HG02870 (cell line): ENCODE data around the gene UNKL.
"Not testable (repeated sequence)": the region's sequence is repeated elsewhere in the genome, so short reads cannot be mapped to it uniquely, and the experiment has no call there.

Experiments
- ATAC-seq: cut with Tn5 transposase; IDR thresholded peaks from one replicate; pipeline ENCODE4 v1.9.1; 2021; ENCODE audit warnings: mild to moderate bottlenecking, moderate library complexity; ENCODE audit not compliant: unreplicated experiment

Gene UNKL

GRCh38 chr16:1330260-1330914 is 84.1 kb downstream of the UNKL start:
- ATAC-seq, result no peak

GRCh38 chr16:1328961-1329360 is 85.5 kb downstream of the UNKL start:
- ATAC-seq, result not testable (repeated sequence)

DNA sequence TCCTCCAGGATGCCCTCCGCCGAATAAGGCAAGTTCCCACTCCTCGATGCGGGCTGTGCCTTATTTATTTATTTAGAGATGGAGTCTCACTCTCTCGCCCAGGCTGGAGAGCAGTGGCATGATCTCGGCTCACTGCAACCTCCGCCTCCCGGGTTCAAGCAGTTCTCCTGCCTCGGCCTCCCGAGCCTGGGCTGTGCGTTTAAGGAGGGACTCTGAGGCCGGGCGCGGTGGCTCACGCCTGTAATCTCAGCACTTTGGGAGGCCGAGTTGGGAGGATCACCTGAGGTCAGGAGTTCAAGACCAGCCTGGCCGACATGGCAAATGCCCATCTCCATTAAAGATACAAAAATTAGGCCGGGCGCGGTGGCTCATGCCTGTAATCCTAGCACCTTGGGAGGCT is 86.4 kb downstream of the UNKL start:
- not testable (repeated sequence) for ATAC-seq

DNA sequence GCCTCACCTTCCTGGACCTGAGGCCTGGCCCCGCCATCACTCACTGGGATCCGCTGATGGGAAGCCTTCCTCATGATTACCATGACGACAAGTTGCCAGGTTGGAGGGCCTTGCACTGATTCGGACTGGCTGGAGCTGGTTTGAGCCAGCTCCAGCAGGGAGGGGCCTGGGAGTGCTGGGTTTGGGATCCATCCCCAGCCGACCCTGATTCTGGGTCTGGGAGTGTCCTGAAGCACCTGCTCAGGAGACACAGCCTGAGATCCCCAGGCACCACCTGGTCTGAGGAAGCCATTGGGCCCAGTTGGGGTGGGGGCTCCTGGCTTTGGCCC is 86.9 kb downstream of the UNKL start:
- ATAC-seq, result no peak

GRCh38 chr16:1326946-1327618 is 87.4 kb downstream of the UNKL start:
- no peak for ATAC-seq

GRCh38 chr16:1326391-1326790 is 88.1 kb downstream of the UNKL start:
- ATAC-seq, result no peak

GRCh38 chr16:1325673-1326371 is 88.7 kb downstream of the UNKL start:
- no peak for ATAC-seq

DNA sequence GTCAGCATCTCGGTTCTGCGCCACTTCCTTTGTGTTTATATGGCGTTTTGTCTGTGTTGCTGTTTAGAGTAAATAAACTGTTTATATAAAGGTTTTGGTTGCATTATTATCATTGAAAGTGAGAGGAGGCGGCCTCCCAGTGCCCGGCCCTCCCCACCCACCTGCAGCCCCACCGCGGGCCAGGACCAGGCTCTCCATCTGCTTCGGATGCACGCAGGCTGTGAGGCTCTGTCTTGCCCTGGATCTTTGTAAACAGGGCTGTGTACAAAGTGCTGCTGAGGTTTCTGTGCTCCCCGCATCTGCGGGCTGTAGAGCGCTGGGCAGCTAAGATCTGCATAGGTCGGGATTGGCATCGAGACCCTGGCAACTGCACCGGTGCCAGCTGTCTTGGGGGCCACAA is 89.2 kb downstream of the UNKL start:
- ATAC-seq, result no peak

DNA sequence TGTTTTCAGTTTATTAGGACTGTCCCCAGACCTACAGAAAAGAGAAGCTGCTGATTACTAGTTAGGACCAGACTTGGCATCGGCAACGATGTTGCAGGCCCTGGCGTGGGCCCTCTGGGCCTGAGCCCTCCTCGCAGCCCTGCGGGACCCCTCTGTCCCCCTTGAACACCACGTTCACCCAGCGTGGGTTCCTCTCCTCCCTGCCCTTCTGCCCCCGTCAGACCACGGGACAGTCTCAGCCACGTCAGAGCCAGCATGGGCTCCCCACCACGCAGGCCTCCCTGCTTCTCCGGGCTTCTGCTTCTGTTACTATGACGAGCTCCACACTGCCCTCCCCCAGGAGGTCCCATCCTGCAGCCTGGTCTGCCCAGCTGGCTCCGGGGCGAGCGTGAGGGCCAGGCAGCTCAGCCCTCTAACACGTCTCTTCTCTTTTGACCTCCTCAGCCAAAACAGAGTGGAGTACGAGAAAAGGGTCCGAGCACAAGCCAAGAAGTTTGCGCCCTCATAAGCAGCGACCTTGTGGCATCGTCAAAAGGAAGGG is 90.1 kb downstream of the UNKL start:
- no peak for ATAC-seq

GRCh38 chr16:1323296-1324239 is 90.9 kb downstream of the UNKL start:
- ATAC-seq, result no peak

GRCh38 chr16:1322407-1322806 is 92.1 kb downstream of the UNKL start:
- ATAC-seq, result no peak

- ATAC-seq, result no peak
These were observed 93.8 kb downstream of the UNKL start for GRCh38 chr16:1320658-1321240.

GRCh38 chr16:1320097-1320496 is 94.4 kb downstream of the UNKL start:
- ATAC-seq, result no peak

DNA sequence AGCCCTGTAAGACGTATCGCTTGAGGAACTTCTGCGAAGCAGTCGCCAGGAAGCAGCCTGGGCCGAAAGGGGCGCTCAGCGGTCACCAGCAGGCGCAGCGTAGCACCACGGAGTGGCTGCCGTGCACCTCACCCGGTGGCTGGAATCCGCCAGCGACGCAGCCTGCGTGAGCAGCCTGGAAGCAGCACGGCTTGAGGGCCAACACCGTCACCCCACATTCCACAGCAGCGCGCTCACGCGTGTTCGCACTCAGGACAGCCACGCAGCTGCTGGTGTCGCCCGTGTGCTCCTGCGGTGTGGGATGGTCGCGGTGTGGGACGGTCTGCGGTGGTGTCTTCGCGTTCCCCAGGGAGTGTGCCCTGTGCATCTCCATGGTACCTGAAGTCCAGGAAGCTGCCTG is 95.5 kb downstream of the UNKL start:
- no peak for ATAC-seq

DNA sequence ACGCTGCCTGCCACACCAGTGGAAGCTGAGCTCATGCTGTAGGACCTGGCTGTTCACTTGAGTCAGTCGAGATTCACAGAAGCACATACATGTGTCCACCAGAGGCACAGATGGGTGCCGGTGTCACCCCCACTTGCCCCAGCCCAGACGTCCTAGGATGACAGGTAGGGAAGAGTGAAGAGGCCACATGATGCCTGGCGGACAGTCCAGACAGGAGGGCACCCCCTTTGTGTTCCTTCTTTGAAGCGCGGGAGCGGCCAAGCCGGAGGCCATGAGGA is 96.3 kb downstream of the UNKL start:
- ATAC-seq, result no peak

GRCh38 chr16:1317479-1318267 is 96.8 kb downstream of the UNKL start:
- no peak for ATAC-seq

GRCh38 chr16:1316033-1316405 is 98.5 kb downstream of the UNKL start:
- ATAC-seq, result no peak

DNA sequence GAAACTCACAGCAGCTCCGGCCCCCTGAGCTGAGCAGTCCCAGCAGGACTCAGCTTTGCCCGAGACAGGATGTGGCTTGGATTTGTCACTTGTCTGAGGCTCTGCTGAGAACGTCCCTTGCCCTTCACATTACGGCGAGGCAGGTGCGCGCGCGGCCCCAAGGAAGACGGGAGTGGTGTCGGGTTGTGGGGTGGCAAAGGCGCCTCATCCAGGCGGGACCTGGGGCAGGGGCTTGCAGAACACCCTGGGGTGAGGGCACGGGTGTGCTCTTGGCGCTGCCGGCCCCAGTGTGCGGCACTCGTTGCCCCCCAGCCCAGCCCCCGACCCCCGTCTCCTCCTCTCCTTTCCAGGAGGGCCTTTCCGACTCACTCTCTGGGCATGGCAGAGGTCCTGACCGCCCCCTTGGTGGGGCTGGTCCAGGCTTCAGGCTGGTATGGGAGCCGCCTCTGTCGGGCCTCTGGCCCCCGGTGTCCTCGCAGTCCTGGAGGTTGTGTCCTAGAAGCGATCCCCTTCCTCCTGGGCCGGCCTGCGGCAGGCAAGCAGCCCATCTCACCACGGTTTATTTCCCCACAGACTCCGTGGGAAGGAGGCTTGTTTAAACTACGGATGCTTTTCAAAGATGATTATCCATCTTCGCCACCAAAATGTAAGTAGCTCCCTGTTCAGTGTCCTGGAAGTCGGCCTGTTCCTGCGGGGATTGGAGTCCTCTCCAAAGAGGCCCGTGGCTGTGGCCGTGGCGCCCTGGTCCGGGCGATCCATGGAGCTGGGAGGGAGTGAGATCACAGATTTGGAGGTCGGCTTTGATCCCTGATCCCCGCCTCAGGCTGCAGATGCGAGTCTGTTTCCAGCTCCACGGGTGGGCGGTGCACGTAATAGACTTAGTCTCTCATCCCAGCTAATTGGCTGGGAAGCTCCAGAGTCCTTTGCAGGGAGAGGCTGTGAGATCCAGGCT is 99.1 kb downstream of the UNKL start:
- no peak for ATAC-seq
